Gastroesophageal sphincter (tissue), 3 donors: ENCODE results near the gene MDH1B.

Experiments
- CTCF ChIP-seq, 4 experiments: fragments of 200-600 bp in 2 of 4; fragments of 450-650 bp in 2 of 4; sonication (generic) in 1 of 4; IDR thresholded peaks; one replicate each; pipeline ENCODE4 v1.5.1; 2017 to 2019; ENCODE audit warnings: antibody characterized with exemption in 4 of 4, mild to moderate bottlenecking in 2 of 4, moderate library complexity in 2 of 4
- POLR2A ChIP-seq, 2 donors: fragments of 450-650 bp; IDR thresholded peaks; one replicate each; pipeline ENCODE4 v1.6.1; 2017; ENCODE audit warnings: antibody characterized with exemption in 2 of 2, mild to moderate bottlenecking in 2 of 2, moderate library complexity in 1 of 2

- TF ChIP-seq POLR2A (IDR thresholded peaks at IDR 0.05) (no peak), CTCF (IDR thresholded peaks at IDR 0.05) (no peak)
These were observed 11.3 kb upstream of the MDH1B start for GRCh38 chr2:206776432-206776831.
